K562 (cell line): ENCODE results near the gene MYLK4. TPM values are rescaled to one million over a fixed set of nuclear protein-coding genes. Genes with fewer than 3 reads are reported as not detected.

ENCODE experiments used
- EHMT2 ChIP-seq: fragments of 450-650 bp; IDR thresholded peaks from 2 replicates; pipeline ENCODE4 v1.6.1; 2018; ENCODE audit warnings: antibody characterized with exemption
- KLF1 ChIP-seq: fragments of 450-650 bp; IDR thresholded peaks from 2 replicates; pipeline ENCODE4 v1.6.1; 2016; ENCODE audit warnings: missing genetic modification characterization, missing compliant biosample characterization
- MCM7 ChIP-seq, 2 experiments: fragments of 450-650 bp; IDR thresholded peaks; 2 replicates each; pipeline ENCODE4 v1.6.1; 2016 to 2018
- RFX1 ChIP-seq: fragments of 450-650 bp; IDR thresholded peaks from 2 replicates; pipeline ENCODE4 v1.6.1; 2016; ENCODE audit warnings: mild to moderate bottlenecking, moderate library complexity
- TBP ChIP-seq: optimal IDR thresholded peaks from 2 replicates; pipeline ENCODE3; 2011; ENCODE audit warnings: low read depth, low read length, improper control_type of control experiment
- polyA plus RNA-seq, 8 experiments: library from polyadenylated mRNA; depleted of rRNA in 4 of 8; stranded (reverse) in 5 of 8; unstranded in 3 of 8; fragments of >200 nt; fragmentation: Nextera tagmentation in 2 of 8; fragmentation: Illumina TruSeq in 1 of 8; extraction: Ambion mirVana in 2 of 8; extraction: Trizol in 1 of 8; gene quantifications; 2 replicates each; pipeline versions ENCODE4 v1.2.1 to v1.2.3, GENCODE V29; 2011 to 2014; ENCODE audit warnings: inconsistent platforms in 1 of 8, missing spikeins in 1 of 8
- total RNA-seq, 7 experiments: library from RNA; depleted of rRNA in 6 of 7; stranded (reverse); fragments of >200 nt in 6 of 7; fragmentation: Illumina TruSeq in 2 of 7; extraction: Trizol in 2 of 7; gene quantifications; 2 replicates each; pipeline versions ENCODE4 v1.2.1 to v1.2.3, GENCODE V29; 2011 to 2021; ENCODE audit warnings: low replicate concordance in 1 of 7
- TF ChIP-seq, protein P1 (sequence below), 2 experiments: fragments of 450-650 bp in 1 of 2; sonication (generic) in 1 of 2; formaldehyde crosslinking in 1 of 2; IDR thresholded peaks; 2 replicates each; pipeline versions ENCODE4 v1.7.1 to v1.9.0; 2016 to 2022; ENCODE audit warnings: inconsistent platforms in 1 of 2, mild to moderate bottlenecking in 1 of 2, missing genetic modification reagents in 1 of 2
- TF ChIP-seq, protein P2 (sequence below): fragments of 450-650 bp; formaldehyde crosslinking; IDR thresholded peaks from 2 replicates; pipeline ENCODE4 v1.4.0; 2022; ENCODE audit warnings: missing genetic modification characterization
- TF ChIP-seq, protein P3 (sequence below): fragments of 150-350 bp; conservative IDR thresholded peaks from 2 replicates; pipeline ENCODE4 v1.6.1; 2014; ENCODE audit warnings: low read length
- TF ChIP-seq, protein P4 (sequence below), 2 experiments: fragments of 450-650 bp; IDR thresholded peaks; 2 replicates each; pipeline ENCODE4 v1.6.1; 2018; ENCODE audit warnings: mild to moderate bottlenecking in 2 of 2, low read depth in 1 of 2; ENCODE audit not compliant: partially characterized antibody in 2 of 2

MYLK4 gene
- total and polyA plus RNA-seq, 9 of the 15 experiments (the other 6 are each of a cell fraction or from before 2014, with no cell fraction given), result 0.01 to 0.15 (median 0.06) TPM

DNA sequence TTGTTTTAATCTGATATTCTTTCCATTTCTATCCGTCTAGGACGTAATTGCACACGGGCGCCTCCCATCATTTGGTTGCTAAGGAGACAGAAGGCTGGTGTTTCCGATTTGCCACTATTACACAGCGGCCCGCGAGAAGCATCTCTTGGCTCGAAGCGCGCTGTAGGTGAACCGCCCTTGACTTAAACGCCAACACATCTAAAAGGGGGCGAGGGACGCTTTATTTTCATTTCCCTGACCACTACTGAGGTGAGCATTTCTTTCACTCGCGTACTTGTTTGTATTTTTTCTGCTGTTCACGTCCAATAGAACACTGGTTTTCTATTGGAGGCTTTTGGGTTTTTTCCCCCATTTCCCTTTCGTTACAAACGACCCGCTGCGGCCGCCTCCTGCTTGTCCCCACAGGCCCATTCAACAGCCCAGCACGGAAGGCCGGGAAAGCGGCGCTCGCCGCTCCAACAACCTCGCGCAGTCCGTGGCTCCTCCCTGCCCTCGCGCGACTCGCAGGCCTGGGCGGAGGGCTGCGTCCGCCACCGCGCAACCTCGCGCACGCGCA is 14.0 kb upstream of the MYLK4 start (continued):
- TF ChIP-seq, protein P1, sequence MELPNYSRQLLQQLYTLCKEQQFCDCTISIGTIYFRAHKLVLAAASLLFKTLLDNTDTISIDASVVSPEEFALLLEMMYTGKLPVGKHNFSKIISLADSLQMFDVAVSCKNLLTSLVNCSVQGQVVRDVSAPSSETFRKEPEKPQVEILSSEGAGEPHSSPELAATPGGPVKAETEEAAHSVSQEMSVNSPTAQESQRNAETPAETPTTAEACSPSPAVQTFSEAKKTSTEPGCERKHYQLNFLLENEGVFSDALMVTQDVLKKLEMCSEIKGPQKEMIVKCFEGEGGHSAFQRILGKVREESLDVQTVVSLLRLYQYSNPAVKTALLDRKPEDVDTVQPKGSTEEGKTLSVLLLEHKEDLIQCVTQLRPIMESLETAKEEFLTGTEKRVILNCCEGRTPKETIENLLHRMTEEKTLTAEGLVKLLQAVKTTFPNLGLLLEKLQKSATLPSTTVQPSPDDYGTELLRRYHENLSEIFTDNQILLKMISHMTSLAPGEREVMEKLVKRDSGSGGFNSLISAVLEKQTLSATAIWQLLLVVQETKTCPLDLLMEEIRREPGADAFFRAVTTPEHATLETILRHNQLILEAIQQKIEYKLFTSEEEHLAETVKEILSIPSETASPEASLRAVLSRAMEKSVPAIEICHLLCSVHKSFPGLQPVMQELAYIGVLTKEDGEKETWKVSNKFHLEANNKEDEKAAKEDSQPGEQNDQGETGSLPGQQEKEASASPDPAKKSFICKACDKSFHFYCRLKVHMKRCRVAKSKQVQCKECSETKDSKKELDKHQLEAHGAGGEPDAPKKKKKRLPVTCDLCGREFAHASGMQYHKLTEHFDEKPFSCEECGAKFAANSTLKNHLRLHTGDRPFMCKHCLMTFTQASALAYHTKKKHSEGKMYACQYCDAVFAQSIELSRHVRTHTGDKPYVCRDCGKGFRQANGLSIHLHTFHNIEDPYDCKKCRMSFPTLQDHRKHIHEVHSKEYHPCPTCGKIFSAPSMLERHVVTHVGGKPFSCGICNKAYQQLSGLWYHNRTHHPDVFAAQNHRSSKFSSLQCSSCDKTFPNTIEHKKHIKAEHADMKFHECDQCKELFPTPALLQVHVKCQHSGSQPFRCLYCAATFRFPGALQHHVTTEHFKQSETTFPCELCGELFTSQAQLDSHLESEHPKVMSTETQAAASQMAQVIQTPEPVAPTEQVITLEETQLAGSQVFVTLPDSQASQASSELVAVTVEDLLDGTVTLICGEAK (IDR thresholded peaks at IDR 0.05), result no peak; the same call in 1 of the 2 replicates
- TF ChIP-seq, protein P1 (CRISPR knock-in tag; IDR thresholded peaks at IDR 0.05), result no peak
- TF ChIP-seq, protein P2, sequence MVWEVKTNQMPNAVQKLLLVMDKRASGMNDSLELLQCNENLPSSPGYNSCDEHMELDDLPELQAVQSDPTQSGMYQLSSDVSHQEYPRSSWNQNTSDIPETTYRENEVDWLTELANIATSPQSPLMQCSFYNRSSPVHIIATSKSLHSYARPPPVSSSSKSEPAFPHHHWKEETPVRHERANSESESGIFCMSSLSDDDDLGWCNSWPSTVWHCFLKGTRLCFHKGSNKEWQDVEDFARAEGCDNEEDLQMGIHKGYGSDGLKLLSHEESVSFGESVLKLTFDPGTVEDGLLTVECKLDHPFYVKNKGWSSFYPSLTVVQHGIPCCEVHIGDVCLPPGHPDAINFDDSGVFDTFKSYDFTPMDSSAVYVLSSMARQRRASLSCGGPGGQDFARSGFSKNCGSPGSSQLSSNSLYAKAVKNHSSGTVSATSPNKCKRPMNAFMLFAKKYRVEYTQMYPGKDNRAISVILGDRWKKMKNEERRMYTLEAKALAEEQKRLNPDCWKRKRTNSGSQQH, result no peak
- no peak for TF ChIP-seq KLF1 (tag)
- TF ChIP-seq, protein P3, sequence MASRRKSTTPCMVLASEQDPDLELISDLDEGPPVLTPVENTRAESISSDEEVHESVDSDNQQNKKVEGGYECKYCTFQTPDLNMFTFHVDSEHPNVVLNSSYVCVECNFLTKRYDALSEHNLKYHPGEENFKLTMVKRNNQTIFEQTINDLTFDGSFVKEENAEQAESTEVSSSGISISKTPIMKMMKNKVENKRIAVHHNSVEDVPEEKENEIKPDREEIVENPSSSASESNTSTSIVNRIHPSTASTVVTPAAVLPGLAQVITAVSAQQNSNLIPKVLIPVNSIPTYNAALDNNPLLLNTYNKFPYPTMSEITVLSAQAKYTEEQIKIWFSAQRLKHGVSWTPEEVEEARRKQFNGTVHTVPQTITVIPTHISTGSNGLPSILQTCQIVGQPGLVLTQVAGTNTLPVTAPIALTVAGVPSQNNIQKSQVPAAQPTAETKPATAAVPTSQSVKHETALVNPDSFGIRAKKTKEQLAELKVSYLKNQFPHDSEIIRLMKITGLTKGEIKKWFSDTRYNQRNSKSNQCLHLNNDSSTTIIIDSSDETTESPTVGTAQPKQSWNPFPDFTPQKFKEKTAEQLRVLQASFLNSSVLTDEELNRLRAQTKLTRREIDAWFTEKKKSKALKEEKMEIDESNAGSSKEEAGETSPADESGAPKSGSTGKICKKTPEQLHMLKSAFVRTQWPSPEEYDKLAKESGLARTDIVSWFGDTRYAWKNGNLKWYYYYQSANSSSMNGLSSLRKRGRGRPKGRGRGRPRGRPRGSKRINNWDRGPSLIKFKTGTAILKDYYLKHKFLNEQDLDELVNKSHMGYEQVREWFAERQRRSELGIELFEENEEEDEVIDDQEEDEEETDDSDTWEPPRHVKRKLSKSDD, result no peak
- TF ChIP-seq EHMT2, result 0 out of 2 replicates have a peak, but pooled peaks have one; percentile 28
- TF ChIP-seq TBP, result peak; percentile 69
- TF ChIP-seq RFX1, result peak; percentile 92
- no peak for TF ChIP-seq MCM7 (IDR thresholded peaks at IDR 0.05)
- TF ChIP-seq, protein P4, sequence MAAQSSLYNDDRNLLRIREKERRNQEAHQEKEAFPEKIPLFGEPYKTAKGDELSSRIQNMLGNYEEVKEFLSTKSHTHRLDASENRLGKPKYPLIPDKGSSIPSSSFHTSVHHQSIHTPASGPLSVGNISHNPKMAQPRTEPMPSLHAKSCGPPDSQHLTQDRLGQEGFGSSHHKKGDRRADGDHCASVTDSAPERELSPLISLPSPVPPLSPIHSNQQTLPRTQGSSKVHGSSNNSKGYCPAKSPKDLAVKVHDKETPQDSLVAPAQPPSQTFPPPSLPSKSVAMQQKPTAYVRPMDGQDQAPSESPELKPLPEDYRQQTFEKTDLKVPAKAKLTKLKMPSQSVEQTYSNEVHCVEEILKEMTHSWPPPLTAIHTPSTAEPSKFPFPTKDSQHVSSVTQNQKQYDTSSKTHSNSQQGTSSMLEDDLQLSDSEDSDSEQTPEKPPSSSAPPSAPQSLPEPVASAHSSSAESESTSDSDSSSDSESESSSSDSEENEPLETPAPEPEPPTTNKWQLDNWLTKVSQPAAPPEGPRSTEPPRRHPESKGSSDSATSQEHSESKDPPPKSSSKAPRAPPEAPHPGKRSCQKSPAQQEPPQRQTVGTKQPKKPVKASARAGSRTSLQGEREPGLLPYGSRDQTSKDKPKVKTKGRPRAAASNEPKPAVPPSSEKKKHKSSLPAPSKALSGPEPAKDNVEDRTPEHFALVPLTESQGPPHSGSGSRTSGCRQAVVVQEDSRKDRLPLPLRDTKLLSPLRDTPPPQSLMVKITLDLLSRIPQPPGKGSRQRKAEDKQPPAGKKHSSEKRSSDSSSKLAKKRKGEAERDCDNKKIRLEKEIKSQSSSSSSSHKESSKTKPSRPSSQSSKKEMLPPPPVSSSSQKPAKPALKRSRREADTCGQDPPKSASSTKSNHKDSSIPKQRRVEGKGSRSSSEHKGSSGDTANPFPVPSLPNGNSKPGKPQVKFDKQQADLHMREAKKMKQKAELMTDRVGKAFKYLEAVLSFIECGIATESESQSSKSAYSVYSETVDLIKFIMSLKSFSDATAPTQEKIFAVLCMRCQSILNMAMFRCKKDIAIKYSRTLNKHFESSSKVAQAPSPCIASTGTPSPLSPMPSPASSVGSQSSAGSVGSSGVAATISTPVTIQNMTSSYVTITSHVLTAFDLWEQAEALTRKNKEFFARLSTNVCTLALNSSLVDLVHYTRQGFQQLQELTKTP (IDR thresholded peaks at IDR 0.05; ENCODE audit: low read depth in 1 of 2, partially characterized antibody in 2 of 2), result peak in 1 of 2 experiments; percentile 54
